Esophagus muscularis mucosa (tissue), 4 donors: ENCODE data around the gene IL37.

Experiments used
- CTCF ChIP-seq, 3 experiments: fragments of 200-600 bp in 2 of 3; fragments of 450-650 bp in 1 of 3; sonication (generic) in 2 of 3; IDR thresholded peaks; one replicate each; pipeline ENCODE4 v1.5.1; 2017 to 2019; ENCODE audit warnings: antibody characterized with exemption in 3 of 3, mild to moderate bottlenecking in 2 of 3, moderate library complexity in 1 of 3
- EP300 ChIP-seq: sonication (generic); formaldehyde crosslinking; IDR thresholded peaks from one replicate; pipeline ENCODE4 v1.6.1; 2017; ENCODE audit warnings: antibody characterized with exemption
- POLR2A ChIP-seq: fragments of 450-650 bp; IDR thresholded peaks from one replicate; pipeline ENCODE4 v1.6.1; 2017; ENCODE audit warnings: antibody characterized with exemption, moderate library complexity, mild to moderate bottlenecking, low read depth
- POLR2AphosphoS5 ChIP-seq, 2 donors: sonication (generic); formaldehyde crosslinking; IDR thresholded peaks; one replicate each; pipeline ENCODE4 v1.6.1; 2017; ENCODE audit warnings: antibody characterized with exemption in 2 of 2

DNA sequence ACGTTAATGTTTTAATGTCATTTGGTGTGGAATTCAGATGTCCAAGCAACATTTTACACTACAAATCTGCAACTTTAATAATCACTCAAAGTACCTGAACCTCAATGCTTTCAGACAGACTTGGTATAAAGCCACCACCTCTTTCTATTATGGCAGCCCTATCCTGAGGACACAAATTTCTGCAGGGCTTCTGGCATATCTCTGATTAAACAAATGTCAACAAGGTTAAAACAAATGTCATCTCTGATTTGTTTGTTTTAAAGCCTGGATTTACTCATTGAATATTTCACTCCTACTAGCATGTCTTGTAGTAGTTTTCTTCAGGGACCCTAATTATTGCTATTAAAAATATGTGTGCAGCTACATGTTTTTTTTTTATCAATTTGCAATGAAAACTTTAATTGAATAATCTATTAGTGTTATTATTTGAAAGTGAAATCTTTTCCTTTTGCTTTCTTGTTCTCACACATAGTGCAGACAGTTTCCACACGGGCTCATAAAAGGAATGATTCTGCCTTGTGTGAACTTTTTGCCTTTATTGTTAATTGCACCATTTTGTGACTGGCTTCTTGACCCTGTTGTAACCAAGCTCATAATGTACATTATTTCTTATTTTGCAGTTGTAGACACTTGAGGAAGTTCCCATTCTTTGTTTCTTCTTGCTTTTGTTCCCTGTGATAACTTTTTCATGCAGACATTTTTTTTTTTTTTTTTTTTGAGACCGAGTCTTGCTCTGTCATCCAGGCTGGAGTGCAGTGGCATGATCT, 30.1 kb downstream of the IL37 start:
- TF ChIP-seq CTCF (IDR thresholded peaks at IDR 0.05) (no peak), EP300 (no peak), POLR2AphosphoS5 (IDR thresholded peaks at IDR 0.05) (no peak), POLR2A (no peak)
